ENCODE measurements around the gene STK39.

Gene STK39

DNA sequence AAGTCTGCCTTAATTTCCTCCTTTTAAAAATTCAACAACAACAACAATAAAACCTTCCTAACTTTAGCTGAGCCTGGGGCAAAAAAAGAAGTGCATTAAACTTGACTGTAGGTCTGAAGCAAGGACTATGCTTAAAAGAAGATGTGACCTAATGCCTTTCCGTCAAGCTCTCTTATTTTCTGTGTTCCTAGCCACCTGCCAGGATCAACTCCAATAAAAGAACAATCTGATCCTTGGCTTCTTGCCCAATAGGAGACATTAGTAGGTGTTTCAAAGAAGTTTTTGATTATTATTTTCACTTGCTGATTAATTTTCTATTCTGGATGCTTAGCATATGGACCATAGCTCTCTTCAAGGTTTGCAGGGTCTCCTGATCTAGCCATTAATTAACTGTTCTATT, 237.5 kb downstream of the STK39 start:
- Histone ChIP-seq H3K4me1 (ENCODE audit: control insufficient read depth, low read length) (no peaks in the 10 kb centered on the region), H3F3A (ENCODE audit: control insufficient read depth, insufficient read depth) (no peaks in the 10 kb centered on the region), H3K4me2 (ENCODE audit: low read length) (no peak overlapping the region), H3K9me3 (ENCODE audit: control insufficient read depth, insufficient read depth, low read length) (no peaks in the 10 kb centered on the region), H3K9me2 (replicated peaks; ENCODE audit: control insufficient read depth, low read length) (no peaks in the 10 kb centered on the region), H4K20me1 (ENCODE audit: control insufficient read depth, insufficient read depth, low read depth, low read length) (no peaks in the 10 kb centered on the region), H3K27ac (ENCODE audit: low read depth, low read length) (no peak overlapping the region), H3K4me3 (ENCODE audit: low read length) (no peak overlapping the region), H3K36me3 (ENCODE audit: control insufficient read depth, low read length) (peaks cover 6% of the 10 kb centered on the region; the same call in 1 of the 2 replicates), H3K27me3 (ENCODE audit: control insufficient read depth, low read length) (no peaks in the 10 kb centered on the region), H3K79me2 (ENCODE audit: control insufficient read depth, low read length) (no peaks in the 10 kb centered on the region)
- TF ChIP-seq, protein P1, sequence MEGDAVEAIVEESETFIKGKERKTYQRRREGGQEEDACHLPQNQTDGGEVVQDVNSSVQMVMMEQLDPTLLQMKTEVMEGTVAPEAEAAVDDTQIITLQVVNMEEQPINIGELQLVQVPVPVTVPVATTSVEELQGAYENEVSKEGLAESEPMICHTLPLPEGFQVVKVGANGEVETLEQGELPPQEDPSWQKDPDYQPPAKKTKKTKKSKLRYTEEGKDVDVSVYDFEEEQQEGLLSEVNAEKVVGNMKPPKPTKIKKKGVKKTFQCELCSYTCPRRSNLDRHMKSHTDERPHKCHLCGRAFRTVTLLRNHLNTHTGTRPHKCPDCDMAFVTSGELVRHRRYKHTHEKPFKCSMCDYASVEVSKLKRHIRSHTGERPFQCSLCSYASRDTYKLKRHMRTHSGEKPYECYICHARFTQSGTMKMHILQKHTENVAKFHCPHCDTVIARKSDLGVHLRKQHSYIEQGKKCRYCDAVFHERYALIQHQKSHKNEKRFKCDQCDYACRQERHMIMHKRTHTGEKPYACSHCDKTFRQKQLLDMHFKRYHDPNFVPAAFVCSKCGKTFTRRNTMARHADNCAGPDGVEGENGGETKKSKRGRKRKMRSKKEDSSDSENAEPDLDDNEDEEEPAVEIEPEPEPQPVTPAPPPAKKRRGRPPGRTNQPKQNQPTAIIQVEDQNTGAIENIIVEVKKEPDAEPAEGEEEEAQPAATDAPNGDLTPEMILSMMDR (IDR thresholded peaks at IDR 0.05; ENCODE audit: low read depth, low read length, poor library complexity, severe bottlenecking) = no peak
- TF ChIP-seq EZH2phosphoT487 (IDR thresholded peaks at IDR 0.05; ENCODE audit: borderline replicate concordance, low read length) = no peak

DNA sequence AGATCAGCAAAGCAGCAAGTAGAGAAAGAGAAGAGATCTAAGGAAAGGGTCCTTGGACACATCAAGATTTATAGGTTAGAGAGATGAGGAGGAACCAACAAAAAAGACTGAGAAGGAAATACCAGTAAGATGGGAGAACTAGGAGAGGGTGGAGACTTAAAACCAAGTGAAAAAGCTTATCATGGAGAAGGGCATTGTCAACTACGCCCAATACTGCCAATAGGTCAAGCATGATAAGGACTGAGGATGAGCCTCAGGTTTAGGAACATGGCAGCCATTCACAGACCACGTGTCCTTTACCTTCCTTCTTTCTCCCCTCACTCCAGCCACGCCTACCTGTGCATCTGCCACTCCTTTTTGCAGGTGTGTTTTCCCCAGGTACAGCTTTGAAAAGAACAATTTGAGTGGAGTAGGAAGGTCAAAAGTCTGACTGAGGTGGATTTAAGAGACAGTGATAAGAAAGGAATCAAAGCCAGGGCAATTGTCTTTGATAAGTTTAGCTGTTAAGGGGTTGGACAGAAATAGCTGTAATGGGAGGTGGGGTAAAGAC, 238.7 kb downstream of the STK39 start:
- no peaks in the 10 kb centered on the region for H3K9me2 ChIP-seq (replicated peaks; ENCODE audit: control insufficient read depth, low read length)
- H3K9me3 ChIP-seq (ENCODE audit: control insufficient read depth, insufficient read depth, low read length) = no peaks in the 10 kb centered on the region
- H3K27ac ChIP-seq (ENCODE audit: low read depth, low read length) = no peak overlapping the region
- H4K20me1 ChIP-seq (ENCODE audit: control insufficient read depth, insufficient read depth, low read depth, low read length) = no peaks in the 10 kb centered on the region
- TF ChIP-seq, protein P1 (IDR thresholded peaks at IDR 0.05; ENCODE audit: low read depth, low read length, poor library complexity, severe bottlenecking) = no peak
- TF ChIP-seq EZH2phosphoT487 (IDR thresholded peaks at IDR 0.05; ENCODE audit: borderline replicate concordance, low read length) = no peak
- no peaks in the 10 kb centered on the region for H3K4me1 ChIP-seq (ENCODE audit: control insufficient read depth, low read length)
- H3K4me2 ChIP-seq (ENCODE audit: low read length) = no peak overlapping the region
- H3K36me3 ChIP-seq (ENCODE audit: control insufficient read depth, low read length) = peaks cover 6% of the 10 kb centered on the region; the same call in 1 of the 2 replicates
- no peaks in the 10 kb centered on the region for H3F3A ChIP-seq (ENCODE audit: control insufficient read depth, insufficient read depth)
- no peaks in the 10 kb centered on the region for H3K27me3 ChIP-seq (ENCODE audit: control insufficient read depth, low read length)
- H3K79me2 ChIP-seq (ENCODE audit: control insufficient read depth, low read length) = no peaks in the 10 kb centered on the region
- H3K4me3 ChIP-seq (ENCODE audit: low read length) = no peak overlapping the region

DNA sequence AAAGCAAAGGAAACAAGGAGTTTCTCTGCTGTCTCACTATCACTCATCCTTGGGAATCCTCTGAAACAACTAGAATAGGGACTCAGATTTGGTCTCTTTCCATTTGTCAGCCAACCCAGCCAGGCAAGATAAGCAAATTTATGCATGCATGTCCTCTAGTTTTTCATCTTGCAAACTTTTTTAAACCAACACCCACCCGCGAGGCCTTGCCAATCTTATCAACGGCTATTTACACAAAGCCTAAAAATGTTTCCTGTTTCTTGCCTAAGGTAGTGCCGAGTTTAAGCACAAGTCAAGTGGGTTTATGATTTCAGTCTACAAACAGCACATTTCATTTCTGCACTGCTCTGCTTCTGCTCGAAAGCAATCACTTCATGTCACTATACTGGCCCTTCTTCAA, 240.9 kb downstream of the STK39 start:
- no peaks in the 10 kb centered on the region for H3K27me3 ChIP-seq (ENCODE audit: control insufficient read depth, low read length)
- no peaks in the 10 kb centered on the region for H3K9me3 ChIP-seq (ENCODE audit: control insufficient read depth, insufficient read depth, low read length)
- no peak overlapping the region for H3K4me2 ChIP-seq (ENCODE audit: low read length)
- no peak overlapping the region for H3K4me3 ChIP-seq (ENCODE audit: low read length)
- no peaks in the 10 kb centered on the region for H3K4me1 ChIP-seq (ENCODE audit: control insufficient read depth, low read length)
- H3K79me2 ChIP-seq (ENCODE audit: control insufficient read depth, low read length) = no peaks in the 10 kb centered on the region
- no peaks in the 10 kb centered on the region for H3F3A ChIP-seq (ENCODE audit: control insufficient read depth, insufficient read depth)
- no peaks in the 10 kb centered on the region for H3K36me3 ChIP-seq (ENCODE audit: control insufficient read depth, low read length)
- TF ChIP-seq, protein P1 (IDR thresholded peaks at IDR 0.05; ENCODE audit: low read depth, low read length, poor library complexity, severe bottlenecking) = no peak
- no peak for TF ChIP-seq EZH2phosphoT487 (IDR thresholded peaks at IDR 0.05; ENCODE audit: borderline replicate concordance, low read length)
- no peaks in the 10 kb centered on the region for H3K9me2 ChIP-seq (replicated peaks; ENCODE audit: control insufficient read depth, low read length)
- no peak overlapping the region for H3K27ac ChIP-seq (ENCODE audit: low read depth, low read length)
- H4K20me1 ChIP-seq (ENCODE audit: control insufficient read depth, insufficient read depth, low read depth, low read length) = no peaks in the 10 kb centered on the region
